Karpas-422 (cell line): ENCODE measurements around the gene CHIT1. TPM values are rescaled to one million over a fixed set of nuclear protein-coding genes. Genes with fewer than 3 reads are reported as not detected.
"Not testable (repeated sequence)": the region's sequence is repeated elsewhere in the genome, so short reads cannot be mapped to it uniquely, and the experiment has no call there.

Source experiments
- DNase-seq: peaks from one replicate; pipeline ENCODE4 v3.0.0-alpha.2; 2015
- H2AFZ ChIP-seq: fragments of 200-600 bp; sonication (generic); 2 replicates; pipeline ENCODE4 v1.6.1; 2014; ENCODE audit warnings: antibody characterized with exemption, low read length, mixed read lengths
- H3K27ac ChIP-seq: fragments of 200-600 bp; sonication (generic); 2 replicates; pipeline ENCODE4 v1.5.1; 2014; ENCODE audit warnings: mild to moderate bottlenecking, low read length, moderate library complexity
- H3K27me3 ChIP-seq: fragments of 200-600 bp; sonication (generic); 2 replicates; pipeline ENCODE4 v1.6.1; 2014; ENCODE audit warnings: low read length, mixed read lengths
- H3K36me3 ChIP-seq: fragments of 200-600 bp; sonication (generic); 2 replicates; pipeline ENCODE4 v1.6.1; 2014; ENCODE audit warnings: low read length, mixed read lengths; ENCODE audit not compliant: insufficient read depth
- H3K4me1 ChIP-seq: fragments of 200-600 bp; sonication (generic); 2 replicates; pipeline ENCODE4 v1.6.1; 2014; ENCODE audit warnings: mild to moderate bottlenecking, low read length, mixed read lengths
- H3K4me2 ChIP-seq: fragments of 200-600 bp; sonication (generic); 2 replicates; pipeline ENCODE4 v1.6.1; 2014; ENCODE audit warnings: low read length, low read depth, mild to moderate bottlenecking; ENCODE audit not compliant: poor library complexity, severe bottlenecking
- H3K4me3 ChIP-seq: fragments of 200-600 bp; sonication (generic); 2 replicates; pipeline ENCODE4 v1.5.1; 2014; ENCODE audit warnings: mild to moderate bottlenecking, antibody characterized with exemption, low read length, mixed read lengths
- H3K79me2 ChIP-seq: fragments of 200-600 bp; sonication (generic); 2 replicates; pipeline ENCODE4 v1.6.1; 2014; ENCODE audit warnings: mild to moderate bottlenecking, low read length, mixed read lengths
- H3K9ac ChIP-seq: fragments of 200-600 bp; sonication (generic); 2 replicates; pipeline ENCODE4 v1.6.0; 2014; ENCODE audit warnings: low read length
- H3K9me2 ChIP-seq: fragments of 200-600 bp; sonication (generic), shearing (Covaris generic); replicated peaks from 2 replicates; pipeline ENCODE4 v1.6.0; 2014; ENCODE audit warnings: mild to moderate bottlenecking, low read length, moderate library complexity; ENCODE audit not compliant: insufficient read depth
- H3K9me3 ChIP-seq: fragments of 300-700, 200-600 bp; sonication (generic); 2 replicates; pipeline ENCODE4 v1.6.1; 2014; ENCODE audit warnings: low read length, mixed read lengths
- H4K20me1 ChIP-seq: fragments of 200-600 bp; sonication (generic); 2 replicates; pipeline ENCODE4 v1.6.1; 2014; ENCODE audit warnings: mild to moderate bottlenecking, antibody characterized with exemption, low read length, low read depth; ENCODE audit not compliant: insufficient read depth
- total RNA-seq: library from RNA; depleted of rRNA; stranded (reverse); fragments of >200 nt; shearing (Covaris generic); gene quantifications from 2 replicates; pipeline ENCODE4 v1.2.3, GENCODE V29; 2014; ENCODE audit warnings: low replicate concordance

CHIT1 gene
- total RNA-seq, 1 experiment from 2014 or later, result 0.89 TPM

DNA sequence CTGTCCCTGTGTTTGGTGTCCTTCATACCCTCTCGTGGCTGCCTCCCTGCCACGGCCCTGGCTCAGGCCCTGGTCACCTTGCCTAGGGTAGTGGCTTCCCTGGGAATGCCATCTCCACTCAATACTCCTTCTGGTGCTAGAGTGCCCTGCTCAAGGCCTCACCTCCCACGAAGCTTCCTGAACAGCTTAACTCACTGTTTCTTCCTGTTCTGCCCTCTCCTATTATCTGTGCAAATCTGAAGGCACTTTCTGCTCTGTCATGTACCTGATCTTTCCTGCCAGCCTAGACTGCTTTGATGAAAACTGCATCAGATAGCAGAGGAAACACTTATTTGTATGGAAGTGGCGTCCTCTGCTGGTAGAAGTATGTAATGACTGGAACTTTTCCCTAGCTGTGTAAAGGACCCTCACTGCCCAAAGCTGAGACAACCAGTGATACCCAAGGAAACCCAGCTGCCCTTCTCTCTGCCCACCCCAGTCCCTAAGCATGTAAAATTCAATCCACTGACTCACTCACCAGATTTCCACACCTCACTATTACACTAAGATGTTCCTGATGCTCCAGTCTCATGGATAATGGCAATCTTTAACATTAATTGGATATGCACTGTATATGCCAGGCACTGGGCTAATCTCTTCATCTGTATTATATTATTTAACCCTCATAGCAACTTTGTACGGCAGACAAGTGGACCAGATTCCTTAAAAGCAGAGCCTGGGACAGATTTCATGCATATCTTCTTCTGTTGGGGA lies 39.6 kb upstream of the CHIT1 start:
- Histone ChIP-seq H3K4me3 (no peak overlapping the region), H3K9ac (peak overlapping the region; percentile 50), H3K4me1 (peaks cover 74% of the 10 kb centered on the region), H3K4me2 (no peak overlapping the region), H3K27ac (peak overlapping the region; percentile 59), H3K36me3 (no peaks in the 10 kb centered on the region), H4K20me1 (no peaks in the 10 kb centered on the region), H2AFZ (0 out of 2 replicates have a peak overlapping the region, but pooled peaks have one; percentile 62), H3K27me3 (no peaks in the 10 kb centered on the region), H3K79me2 (no peaks in the 10 kb centered on the region), H3K9me3 (no peaks in the 10 kb centered on the region), H3K9me2 (no peaks in the 10 kb centered on the region)
- peak; percentile 92 for DNase-seq

DNA sequence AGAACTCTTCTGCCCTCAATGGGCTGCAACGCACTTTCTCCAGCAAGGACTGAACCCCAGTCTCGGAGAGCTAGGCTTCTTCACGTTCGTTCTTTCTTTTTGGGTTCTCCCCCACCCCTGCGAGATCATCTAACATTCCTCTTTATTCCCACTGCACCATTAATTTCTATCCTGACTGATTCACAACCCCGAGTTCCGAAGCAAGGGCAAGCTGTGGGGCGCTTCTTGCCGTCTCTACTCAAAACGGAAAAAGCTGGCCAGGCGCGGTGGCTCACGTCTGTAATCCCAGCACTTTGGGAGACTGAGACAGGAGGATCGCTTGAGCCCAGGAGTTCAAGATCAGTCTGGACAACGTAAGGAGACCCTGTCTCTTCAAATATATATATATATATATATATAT lies 38.4 kb upstream of the CHIT1 start:
- H4K20me1 ChIP-seq, result no peaks in the 10 kb centered on the region
- no peaks in the 10 kb centered on the region for H3K79me2 ChIP-seq
- H3K36me3 ChIP-seq, result no peaks in the 10 kb centered on the region
- peak overlapping the region; percentile 75 for H3K4me2 ChIP-seq
- DNase-seq, result no peak
- H3K4me1 ChIP-seq, result peaks cover 72% of the 10 kb centered on the region
- peak overlapping the region; percentile 55; the same call in 1 of the 2 replicates for H2AFZ ChIP-seq
- H3K27me3 ChIP-seq, result no peaks in the 10 kb centered on the region
- H3K4me3 ChIP-seq, result peak overlapping the region; percentile 63
- H3K9me3 ChIP-seq, result no peaks in the 10 kb centered on the region
- H3K9ac ChIP-seq, result peak overlapping the region; percentile 68
- H3K27ac ChIP-seq, result no peak overlapping the region
- no peaks in the 10 kb centered on the region for H3K9me2 ChIP-seq

DNA sequence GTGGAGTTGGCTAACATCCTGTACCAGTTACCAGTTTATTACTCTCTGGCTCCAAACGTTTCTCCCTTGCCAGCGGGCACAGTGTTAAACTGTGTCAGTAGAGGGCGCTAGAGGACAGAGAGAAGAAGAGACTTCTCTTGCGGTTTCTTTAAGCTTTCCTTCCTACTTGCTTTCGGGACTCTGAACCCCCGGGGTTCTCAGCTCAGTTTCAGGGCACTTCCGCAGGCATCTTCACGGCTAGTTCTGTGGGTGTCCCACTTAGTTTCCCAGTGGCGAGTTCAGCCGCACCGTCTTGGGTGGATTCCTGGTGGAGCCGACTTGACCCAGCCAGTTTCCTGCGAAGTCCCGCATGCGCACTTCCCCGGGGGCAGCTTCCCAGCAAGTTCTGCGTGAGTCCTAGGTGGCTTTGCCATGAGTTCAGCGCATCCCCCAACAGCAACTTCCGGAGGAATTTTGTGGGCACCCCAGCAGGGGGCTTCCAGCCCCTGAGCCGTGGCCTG lies 37.9 kb upstream of the CHIT1 start:
- H3K4me1 ChIP-seq, result peaks cover 67% of the 10 kb centered on the region
- H3K4me2 ChIP-seq, result peak overlapping the region; percentile 75
- DNase-seq, result peak; percentile 97
- H3K27me3 ChIP-seq, result no peaks in the 10 kb centered on the region
- H3K9ac ChIP-seq, result peak overlapping the region; percentile 68
- peak overlapping the region; percentile 55; the same call in 1 of the 2 replicates for H2AFZ ChIP-seq
- no peaks in the 10 kb centered on the region for H3K9me2 ChIP-seq
- H3K36me3 ChIP-seq, result no peaks in the 10 kb centered on the region
- peak overlapping the region; percentile 63 for H3K4me3 ChIP-seq
- H3K79me2 ChIP-seq, result no peaks in the 10 kb centered on the region
- no peak overlapping the region for H3K27ac ChIP-seq
- no peaks in the 10 kb centered on the region for H4K20me1 ChIP-seq
- H3K9me3 ChIP-seq, result no peaks in the 10 kb centered on the region

DNA sequence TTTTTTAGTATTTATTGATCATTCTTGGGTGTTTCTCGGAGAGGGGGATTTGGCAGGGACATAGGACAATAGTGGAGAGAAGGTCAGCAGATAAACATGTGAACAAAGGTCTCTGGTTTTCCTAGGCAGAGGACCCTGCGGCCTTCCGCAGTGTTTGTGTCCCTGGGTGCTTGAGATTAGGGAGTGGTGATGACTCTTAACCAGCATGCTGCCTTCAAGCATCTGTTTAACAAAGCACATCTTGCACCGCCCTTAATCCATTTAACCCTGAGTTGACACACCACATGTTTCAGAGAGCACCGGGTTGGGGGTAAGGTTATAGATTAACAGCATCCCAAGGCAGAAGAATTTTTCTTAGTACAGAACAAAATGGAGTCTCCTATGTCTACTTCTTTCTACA lies 36.7 kb upstream of the CHIT1 start:
- 0 out of 2 replicates have a peak overlapping the region, but pooled peaks have one; percentile 40 for H3K4me3 ChIP-seq
- H4K20me1 ChIP-seq, H3K9me3 ChIP-seq, H3K27me3 ChIP-seq, DNase-seq, H3K9ac ChIP-seq, H2AFZ ChIP-seq, H3K36me3 ChIP-seq, H3K9me2 ChIP-seq, H3K79me2 ChIP-seq: not testable (repeated sequence)
- H3K27ac ChIP-seq, result peak overlapping the region; percentile 60
- H3K4me2 ChIP-seq, result peak overlapping the region; percentile 69
- H3K4me1 ChIP-seq, result peaks cover 54% of the 10 kb centered on the region

DNA sequence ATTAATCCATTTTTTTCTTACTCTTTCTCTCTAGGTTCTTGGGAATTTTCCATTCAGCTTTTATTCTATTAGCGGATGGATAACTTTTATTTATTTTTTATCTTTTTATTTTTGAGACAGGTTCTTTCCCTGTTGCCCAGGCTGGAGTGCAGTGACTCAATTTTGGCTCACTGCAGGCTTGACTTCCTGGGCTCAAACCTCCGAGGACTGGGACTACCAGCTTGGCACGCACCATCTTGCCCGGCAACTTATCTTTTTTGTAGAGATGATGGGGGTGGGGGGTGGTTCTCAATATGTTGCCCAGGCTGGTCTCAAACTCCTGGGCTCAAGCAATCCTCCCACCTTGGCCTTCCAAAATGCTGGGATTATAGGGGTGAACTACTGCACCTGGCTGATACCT lies 36.1 kb upstream of the CHIT1 start:
- H3K36me3 ChIP-seq, result no peaks in the 10 kb centered on the region
- no peaks in the 10 kb centered on the region for H3K9me2 ChIP-seq
- H3K79me2 ChIP-seq, result no peaks in the 10 kb centered on the region
- peak overlapping the region; percentile 69 for H3K4me2 ChIP-seq
- no peaks in the 10 kb centered on the region for H4K20me1 ChIP-seq
- peak overlapping the region; percentile 37; the same call in 1 of the 2 replicates for H2AFZ ChIP-seq
- H3K27me3 ChIP-seq, result no peaks in the 10 kb centered on the region
- peak overlapping the region; percentile 40; the same call in 1 of the 2 replicates for H3K4me3 ChIP-seq
- H3K9ac ChIP-seq, result no peak overlapping the region; the same call in 1 of the 2 replicates
- no peaks in the 10 kb centered on the region for H3K9me3 ChIP-seq
- peak; percentile 54 for DNase-seq
- H3K27ac ChIP-seq, result peak overlapping the region; percentile 60
- peaks cover 48% of the 10 kb centered on the region for H3K4me1 ChIP-seq

DNA sequence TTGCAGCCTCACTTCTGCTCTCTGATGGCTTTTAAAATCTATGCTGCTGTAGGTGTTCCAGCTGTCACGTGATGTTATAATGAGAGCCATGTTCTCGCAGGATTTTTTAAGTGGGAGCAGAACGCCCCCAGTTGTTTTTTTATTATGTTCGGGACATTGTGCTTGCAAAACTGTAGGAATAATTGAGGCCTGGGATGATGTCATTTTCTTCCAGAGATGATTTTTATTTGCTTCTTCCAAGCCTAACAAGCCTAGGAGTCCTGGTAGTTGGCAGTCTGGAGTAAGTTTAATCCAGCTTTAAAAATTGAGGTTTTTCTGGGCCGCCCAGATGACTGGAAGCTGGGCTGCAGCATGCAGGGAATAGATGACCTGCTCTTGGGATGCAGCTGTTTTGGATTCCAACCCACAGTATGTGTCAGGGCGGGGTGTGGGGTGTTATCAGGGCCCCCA lies 34.6 kb upstream of the CHIT1 start:
- no peaks in the 10 kb centered on the region for H3K9me2 ChIP-seq
- no peaks in the 10 kb centered on the region for H3K36me3 ChIP-seq
- H3K4me1 ChIP-seq, result peaks cover 49% of the 10 kb centered on the region
- no peaks in the 10 kb centered on the region for H3K27me3 ChIP-seq
- no peak overlapping the region for H3K9ac ChIP-seq
- no peaks in the 10 kb centered on the region for H4K20me1 ChIP-seq
- H3K4me3 ChIP-seq, result no peak overlapping the region
- no peak overlapping the region for H3K4me2 ChIP-seq
- H3K9me3 ChIP-seq, result no peaks in the 10 kb centered on the region
- no peak overlapping the region for H2AFZ ChIP-seq
- H3K27ac ChIP-seq, result no peak overlapping the region
- peak; percentile 32 for DNase-seq
- H3K79me2 ChIP-seq, result no peaks in the 10 kb centered on the region

DNA sequence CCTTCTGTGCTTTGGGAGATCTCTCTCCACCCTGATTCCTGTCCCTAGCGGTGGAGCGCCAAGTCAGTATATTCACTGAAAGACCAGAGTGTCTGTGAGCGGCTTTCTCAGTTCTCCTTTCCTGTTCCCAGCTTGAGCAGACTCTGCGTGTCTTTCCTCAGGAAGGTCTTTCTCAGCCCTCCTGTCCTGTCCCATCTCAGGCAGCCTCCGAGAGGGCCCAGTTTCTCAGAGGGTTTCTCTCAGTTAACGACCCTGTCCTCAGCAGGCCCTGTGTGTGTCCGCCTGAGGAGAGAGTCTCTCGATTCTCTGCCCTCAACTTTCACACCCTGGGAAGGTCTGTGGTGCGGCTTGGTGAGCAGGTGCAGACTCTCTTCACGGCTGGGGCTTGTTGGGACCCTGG lies 34.0 kb upstream of the CHIT1 start:
- no peaks in the 10 kb centered on the region for H3K79me2 ChIP-seq
- peak overlapping the region; percentile 63; the same call in 1 of the 2 replicates for H2AFZ ChIP-seq
- H3K27ac ChIP-seq, result no peak overlapping the region
- H3K4me1 ChIP-seq, result peaks cover 44% of the 10 kb centered on the region
- H3K9me2 ChIP-seq, result no peaks in the 10 kb centered on the region
- DNase-seq, result peak; percentile 68
- no peaks in the 10 kb centered on the region for H3K27me3 ChIP-seq
- peak overlapping the region; percentile 26 for H3K4me2 ChIP-seq
- H3K4me3 ChIP-seq, result no peak overlapping the region
- no peaks in the 10 kb centered on the region for H3K36me3 ChIP-seq
- no peaks in the 10 kb centered on the region for H3K9me3 ChIP-seq
- H3K9ac ChIP-seq, result no peak overlapping the region; the same call in 1 of the 2 replicates
- no peaks in the 10 kb centered on the region for H4K20me1 ChIP-seq

DNA sequence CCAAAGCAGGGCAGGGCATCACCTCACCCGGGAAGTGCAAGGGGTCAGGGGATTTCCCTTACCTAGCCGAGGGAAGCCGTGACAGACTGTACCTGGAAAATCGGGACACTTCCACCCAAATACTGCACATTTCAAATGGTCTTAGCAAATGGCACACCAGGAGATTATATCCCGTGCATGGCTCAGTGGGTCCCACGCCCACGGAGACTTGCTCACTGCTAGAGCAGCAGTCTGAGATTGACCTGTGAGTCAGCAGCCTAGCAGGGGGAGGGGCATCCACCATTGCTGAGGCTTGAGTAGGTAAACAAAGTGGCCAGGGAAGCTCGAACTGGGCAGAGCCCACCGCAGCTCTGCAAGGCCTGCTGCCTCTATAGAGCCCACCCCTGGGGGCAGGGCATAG lies 27.2 kb upstream of the CHIT1 start:
- not testable (repeated sequence) for H3K4me3 ChIP-seq, H3K9me2 ChIP-seq, H3K27ac ChIP-seq, H3K27me3 ChIP-seq, H3K36me3 ChIP-seq, H2AFZ ChIP-seq, H3K4me2 ChIP-seq, DNase-seq, H4K20me1 ChIP-seq, H3K9ac ChIP-seq, H3K9me3 ChIP-seq, H3K79me2 ChIP-seq
- H3K4me1 ChIP-seq, result peaks cover 13% of the 10 kb centered on the region
